SJSA1 (cell line): Measurements from ENCODE around the gene GJA8. TPM values are rescaled to one million over a fixed set of nuclear protein-coding genes. Genes with fewer than 3 reads are reported as not detected.
"Not testable (repeated sequence)": the region's sequence is repeated elsewhere in the genome, so short reads cannot be mapped to it uniquely, and the experiment has no call there.

ENCODE experiments used
- DNase-seq, 2 experiments: peaks; one replicate each; pipeline ENCODE4 v3.0.0-alpha.2; 2015 to 2020; ENCODE audit warnings: low spot score in 2 of 2, low read depth in 1 of 2
- H3K27ac ChIP-seq: fragments of 250-450 bp; sonication (Bioruptor Pico); 2 replicates; pipeline ENCODE4 v1.5.1; 2020; ENCODE audit warnings: mild to moderate bottlenecking, moderate library complexity
- H3K27me3 ChIP-seq: fragments of 250-450 bp; sonication (Bioruptor Pico); replicated peaks from 2 replicates; pipeline ENCODE4 v1.5.1; 2020; ENCODE audit warnings: mild to moderate bottlenecking, moderate library complexity
- H3K36me3 ChIP-seq: fragments of 250-450 bp; sonication (Bioruptor Pico); 2 replicates; pipeline ENCODE4 v1.5.1; 2020; ENCODE audit warnings: mild to moderate bottlenecking
- H3K4me1 ChIP-seq: fragments of 250-450 bp; sonication (Bioruptor Pico); replicated peaks from 2 replicates; pipeline ENCODE4 v1.6.1; 2021; ENCODE audit warnings: mild to moderate bottlenecking
- H3K4me3 ChIP-seq: fragments of 250-450 bp; sonication (Bioruptor Pico); 2 replicates; pipeline ENCODE4 v1.5.1; 2020; ENCODE audit warnings: mild to moderate bottlenecking
- H3K9me3 ChIP-seq: fragments of 250-450 bp; sonication (Bioruptor Pico); replicated peaks from 2 replicates; pipeline ENCODE4 v1.5.1; 2020; ENCODE audit warnings: mild to moderate bottlenecking
- total RNA-seq: library from RNA; depleted of rRNA; stranded (reverse); fragments of >200 nt; shearing (Covaris generic); gene quantifications from 2 replicates; pipeline ENCODE4 v1.2.3, GENCODE V29; 2014; rRNA removed

Gene GJA8
- total RNA-seq, 1 experiment from 2014 or later, result not detected

GRCh38 chr1:147949517-147949916 lies 46.9 kb downstream of the GJA8 start:
- H3K27me3 ChIP-seq, H3K36me3 ChIP-seq, DNase-seq, H3K27ac ChIP-seq, H3K4me1 ChIP-seq, H3K9me3 ChIP-seq, H3K4me3 ChIP-seq: not testable (repeated sequence)

Other genes starting within 250 kb of the GJA8 start
- gene ACP6, start 232.3 kb upstream of the GJA8 start, total RNA-seq, result 2.9 and 10.1 TPM in 2 replicates
- gene GJA5, start 142.2 kb upstream of the GJA8 start, total RNA-seq, result not detected in 2 replicates
- gene GPR89B, start 25.6 kb downstream of the GJA8 start, total RNA-seq, result 7.8 and 25.2 TPM in 2 replicates
- gene NBPF11, start 249.5 kb downstream of the GJA8 start, total RNA-seq, result 4.9 and 5.9 TPM in 2 replicates